GM18868 (cell line): Measurements from ENCODE around the gene PLEKHG4B.
"Not testable (repeated sequence)": the region's sequence is repeated elsewhere in the genome, so short reads cannot be mapped to it uniquely, and the experiment has no call there.

Experiments used
- ATAC-seq: cut with Tn5 transposase; IDR thresholded peaks from one replicate; pipeline ENCODE4 v1.9.1; 2021; ENCODE audit warnings: mild to moderate bottlenecking, moderate library complexity; ENCODE audit not compliant: unreplicated experiment

Gene PLEKHG4B

GRCh38 chr5:154826-155225 lies 62.9 kb downstream of the PLEKHG4B start:
- ATAC-seq, result no peak

GRCh38 chr5:155651-156410 lies 63.9 kb downstream of the PLEKHG4B start:
- ATAC-seq, result no peak

GRCh38 chr5:156411-157072 lies 64.6 kb downstream of the PLEKHG4B start:
- ATAC-seq, result no peak

- no peak for ATAC-seq
Observed at GRCh38 chr5:157126-157715, 65.3 kb downstream of the PLEKHG4B start.

- ATAC-seq, result no peak
Observed at GRCh38 chr5:157801-158200, 65.8 kb downstream of the PLEKHG4B start.

GRCh38 chr5:158807-159447 lies 67.0 kb downstream of the PLEKHG4B start:
- no peak for ATAC-seq

- ATAC-seq, result no peak
Observed at GRCh38 chr5:159448-160172, 67.6 kb downstream of the PLEKHG4B start.

GRCh38 chr5:160173-160510 lies 68.2 kb downstream of the PLEKHG4B start:
- no peak for ATAC-seq

- ATAC-seq, result no peak
Observed at GRCh38 chr5:160921-161802, 69.2 kb downstream of the PLEKHG4B start.

GRCh38 chr5:161803-162110 lies 69.8 kb downstream of the PLEKHG4B start:
- no peak for ATAC-seq

GRCh38 chr5:162190-162564 lies 70.2 kb downstream of the PLEKHG4B start:
- no peak for ATAC-seq

- no peak for ATAC-seq
Observed at GRCh38 chr5:162565-163337, 70.8 kb downstream of the PLEKHG4B start.

GRCh38 chr5:163338-163620 lies 71.3 kb downstream of the PLEKHG4B start:
- ATAC-seq, result no peak

- ATAC-seq, result no peak
Observed at GRCh38 chr5:163841-164240, 71.9 kb downstream of the PLEKHG4B start.

GRCh38 chr5:164244-164643 lies 72.3 kb downstream of the PLEKHG4B start:
- no peak for ATAC-seq

GRCh38 chr5:164783-165182 lies 72.8 kb downstream of the PLEKHG4B start:
- ATAC-seq, result not testable (repeated sequence)

GRCh38 chr5:166441-167372 lies 74.7 kb downstream of the PLEKHG4B start:
- no peak for ATAC-seq

- ATAC-seq, result no peak
Observed at GRCh38 chr5:167511-167910, 75.5 kb downstream of the PLEKHG4B start.
